AG09319 (cell line): ENCODE results near the gene ULK4.

Experiments
- DNase-seq: peaks from one replicate; pipeline ENCODE4 v3.0.0-alpha.2; 2010; ENCODE audit warnings: low read depth; ENCODE audit errors: extremely low read depth
- CTCF ChIP-seq: IDR thresholded peaks from 2 replicates; pipeline ENCODE4 v1.5.1; 2011; ENCODE audit warnings: low read depth, mild to moderate bottlenecking, inconsistent platforms, low read length, moderate library complexity

The ULK4 gene

GRCh38 chr3:41955192-41955591 is 6.7 kb downstream of the ULK4 start:
- TF ChIP-seq CTCF = no peak
- no peak for DNase-seq

- no peak for TF ChIP-seq CTCF
- DNase-seq = no peak
Observed at GRCh38 chr3:41943311-41943843, 18.5 kb downstream of the ULK4 start.

GRCh38 chr3:41940393-41940792 is 21.5 kb downstream of the ULK4 start:
- no peak for TF ChIP-seq CTCF
- DNase-seq = no peak

- TF ChIP-seq CTCF = no peak
- DNase-seq = no peak
Observed at GRCh38 chr3:41936384-41936783, 25.5 kb downstream of the ULK4 start.

GRCh38 chr3:41933154-41933676 is 28.7 kb downstream of the ULK4 start:
- no peak for TF ChIP-seq CTCF
- DNase-seq = peak; percentile 47

GRCh38 chr3:41932464-41932863 is 29.4 kb downstream of the ULK4 start:
- TF ChIP-seq CTCF = no peak
- DNase-seq = no peak

GRCh38 chr3:41920406-41920965 is 41.4 kb downstream of the ULK4 start:
- no peak for TF ChIP-seq CTCF
- no peak for DNase-seq
